Activated T-helper 1 cell treated with anti-CD3 and anti-CD28 coated beads, Interleukin-12 subunit alpha, Interleukin-12 subunit beta, Interleukin-2, Interleukin-4 antibody, amounts not matched to agents 30 ng/mL and 10 ng/mL and 1 ng/mL, durations not matched to agents 14 hours and 24 hours and 36 hours (primary cell): ENCODE results near the gene DCDC2. TPM values are rescaled to one million over a fixed set of nuclear protein-coding genes. Genes with fewer than 3 reads are reported as not detected.
"Not testable (repeated sequence)": the region's sequence is repeated elsewhere in the genome, so short reads cannot be mapped to it uniquely, and the experiment has no call there.

Experiments used
- DNase-seq: peaks from one replicate; pipeline ENCODE4 v3.0.0; 2021; ENCODE audit warnings: low spot score
- H3K27ac Mint-ChIP-seq: one replicate; pipeline ENCODE4 v1.8.0; 2021; ENCODE audit warnings: mild to moderate bottlenecking, mixed read lengths
- H3K27me3 Mint-ChIP-seq: one replicate; pipeline ENCODE4 v1.8.0; 2022; ENCODE audit warnings: mild to moderate bottlenecking, moderate library complexity, mixed read lengths; ENCODE audit not compliant: insufficient read depth
- H3K36me3 Mint-ChIP-seq: one replicate; pipeline ENCODE4 v1.8.0; 2021; ENCODE audit warnings: low read depth, mixed read lengths
- H3K4me1 Mint-ChIP-seq: one replicate; pipeline ENCODE4 v1.8.0; 2021; ENCODE audit warnings: low read depth, mixed read lengths
- H3K4me3 Mint-ChIP-seq: one replicate; pipeline ENCODE4 v1.8.0; 2021; ENCODE audit warnings: mild to moderate bottlenecking, moderate library complexity, mixed read lengths
- H3K9me3 Mint-ChIP-seq: one replicate; pipeline ENCODE4 v1.8.0; 2021; ENCODE audit warnings: mixed read lengths
- intact Hi-C: fragments of 100-400 bp; cut with micrococcal nuclease; formaldehyde crosslinking; loops from one replicate; pipeline ENCODE4 v1.15.1; 2024
- total RNA-seq: library from RNA; stranded (reverse); gene quantifications from 2 replicates; pipeline ENCODE4 v1.2.3, GENCODE V29; 2022

Gene DCDC2
- total RNA-seq, 1 donor from 2014 or later, result not detected

DNA sequence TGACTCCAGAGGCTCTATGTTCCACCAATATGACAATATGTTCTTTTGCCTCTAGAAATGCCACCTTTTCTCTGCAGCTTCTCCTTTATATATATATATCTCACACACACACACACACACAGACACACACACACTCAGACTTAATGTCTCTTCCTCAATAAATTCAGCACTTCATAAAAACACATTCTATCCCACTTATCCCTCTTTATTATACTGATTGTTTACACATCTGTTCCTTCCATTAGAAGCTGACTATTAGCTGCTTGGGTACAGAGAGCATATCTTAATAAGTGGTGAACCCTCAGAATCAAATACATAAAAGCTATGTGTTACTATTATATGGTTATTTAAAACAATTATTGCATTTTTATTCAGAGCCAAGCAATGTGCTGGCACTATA is 208.6 kb downstream of the DCDC2 start:
- no peaks in the 10 kb centered on the region for H3K9me3 Mint-ChIP-seq
- H3K27me3 Mint-ChIP-seq, result no peaks in the 10 kb centered on the region
- H3K4me1 Mint-ChIP-seq, result no peaks in the 10 kb centered on the region
- DNase-seq, result no peak
- H3K27ac Mint-ChIP-seq, result no peak overlapping the region
- no peaks in the 10 kb centered on the region for H3K36me3 Mint-ChIP-seq
- intact Hi-C loops, result no loop called here
- no peak overlapping the region for H3K4me3 Mint-ChIP-seq

DNA sequence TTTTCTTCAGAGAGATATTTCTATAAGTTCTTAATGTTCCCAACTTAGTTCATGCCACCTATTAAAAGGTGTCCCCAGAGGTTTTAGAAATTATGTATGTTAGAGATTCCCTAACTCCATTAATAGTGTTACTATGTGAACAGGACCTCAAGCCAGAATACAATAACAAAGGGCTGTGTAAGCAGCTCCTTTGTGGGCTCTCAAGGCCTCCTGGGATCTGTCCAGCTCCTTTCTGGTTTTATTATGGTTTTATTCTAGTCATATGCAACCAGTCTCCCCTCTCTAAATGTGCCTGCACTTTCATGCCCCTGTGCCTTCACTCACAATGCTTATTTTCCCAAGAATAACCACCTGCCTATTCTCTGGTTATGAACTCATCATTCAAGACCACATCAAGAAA is 209.2 kb downstream of the DCDC2 start:
- Mint-ChIP-seq H3K27me3 (no peaks in the 10 kb centered on the region), H3K4me1 (no peaks in the 10 kb centered on the region), H3K27ac (no peak overlapping the region), H3K4me3 (no peak overlapping the region), H3K9me3 (no peaks in the 10 kb centered on the region), H3K36me3 (no peaks in the 10 kb centered on the region)
- intact Hi-C loops, result no loop called here
- DNase-seq, result no peak

DNA sequence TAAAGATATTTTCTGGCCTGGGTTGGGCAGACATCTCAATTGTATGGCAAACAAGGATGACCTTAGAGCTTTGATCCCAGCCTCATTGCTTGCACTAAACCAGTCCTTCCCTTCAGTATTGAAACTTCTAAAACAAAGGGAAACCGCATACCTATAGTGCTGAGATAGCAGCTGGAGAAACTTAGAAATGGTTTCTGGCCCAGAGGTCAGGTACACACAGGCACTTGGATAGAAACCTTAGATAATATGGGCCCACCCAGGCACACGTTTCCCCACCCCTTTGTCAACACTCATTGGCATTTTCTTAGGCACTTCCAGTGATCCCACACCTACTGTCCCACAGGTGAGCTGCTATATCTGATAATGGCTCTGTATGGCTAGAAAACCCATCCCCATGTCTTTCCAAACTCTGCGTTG is 209.7 kb downstream of the DCDC2 start:
- Mint-ChIP-seq H3K9me3 (no peaks in the 10 kb centered on the region), H3K4me3 (no peak overlapping the region), H3K27me3 (no peaks in the 10 kb centered on the region), H3K27ac (no peak overlapping the region), H3K36me3 (no peaks in the 10 kb centered on the region), H3K4me1 (no peaks in the 10 kb centered on the region)
- DNase-seq, result no peak
- intact Hi-C loops, result no loop called here

DNA sequence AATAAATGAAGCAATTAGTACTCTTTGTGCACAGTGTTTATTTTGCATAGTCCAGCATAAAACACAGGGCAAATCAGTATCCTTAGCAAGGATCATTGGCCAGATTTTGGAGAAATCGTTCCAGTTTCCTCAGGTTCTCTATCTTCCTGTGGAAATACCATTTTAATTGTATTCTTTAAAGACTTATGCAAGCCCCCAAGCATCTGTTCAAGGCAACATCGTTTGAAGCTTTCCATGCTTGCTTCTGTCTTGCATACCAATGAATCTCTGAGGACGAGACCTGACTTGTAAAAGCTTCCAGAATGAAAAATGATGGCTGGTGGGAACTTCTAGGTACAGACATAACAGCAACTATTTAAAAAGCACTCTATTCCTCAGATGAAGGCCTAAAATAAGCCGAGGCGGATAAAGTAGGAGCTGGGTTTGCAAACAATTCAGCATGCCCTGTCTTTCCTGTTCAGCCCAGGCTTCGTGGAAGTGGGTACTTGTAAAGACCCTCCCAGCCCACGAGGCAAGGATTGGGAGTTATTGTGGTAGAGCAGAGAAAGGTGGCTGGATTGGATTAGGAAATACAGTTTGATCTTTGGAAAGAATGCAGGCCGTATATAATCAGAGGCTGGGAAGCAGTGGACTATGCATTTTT is 210.2 kb downstream of the DCDC2 start:
- no peaks in the 10 kb centered on the region for H3K9me3 Mint-ChIP-seq
- intact Hi-C loops, result no loop called here
- H3K36me3 Mint-ChIP-seq, result no peaks in the 10 kb centered on the region

DNA sequence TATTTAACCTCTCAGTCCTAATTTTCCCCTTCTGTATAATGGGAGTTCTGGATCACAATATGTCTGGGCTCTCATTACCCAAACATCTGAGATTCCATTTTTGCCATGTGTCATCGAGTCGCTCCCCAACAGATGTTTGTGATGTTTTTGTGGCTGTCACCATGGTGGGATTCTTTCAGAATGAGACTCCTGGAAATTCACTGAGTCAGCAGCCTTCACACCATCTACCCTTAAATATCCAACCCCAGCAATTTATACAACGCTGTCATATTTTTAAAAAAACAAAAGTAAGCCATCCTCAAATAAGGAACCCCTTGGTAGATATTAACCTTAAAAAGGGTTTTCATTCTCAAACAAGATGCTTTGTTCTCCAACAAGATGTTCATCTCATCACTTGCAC is 211.0 kb downstream of the DCDC2 start:
- intact Hi-C loops, result no loop called here
- H3K9me3 Mint-ChIP-seq, result no peaks in the 10 kb centered on the region
- H3K27me3 Mint-ChIP-seq, result no peaks in the 10 kb centered on the region
- no peak overlapping the region for H3K4me3 Mint-ChIP-seq
- no peaks in the 10 kb centered on the region for H3K4me1 Mint-ChIP-seq
- H3K36me3 Mint-ChIP-seq, result no peaks in the 10 kb centered on the region
- no peak for DNase-seq
- H3K27ac Mint-ChIP-seq, result no peak overlapping the region

More for the DNA sequence above, 210.2 kb downstream of the DCDC2 start:
- no peak overlapping the region for H3K27ac Mint-ChIP-seq
- H3K4me3 Mint-ChIP-seq, result no peak overlapping the region
- no peaks in the 10 kb centered on the region for H3K27me3 Mint-ChIP-seq
- no peak for DNase-seq
- no peaks in the 10 kb centered on the region for H3K4me1 Mint-ChIP-seq

DNA sequence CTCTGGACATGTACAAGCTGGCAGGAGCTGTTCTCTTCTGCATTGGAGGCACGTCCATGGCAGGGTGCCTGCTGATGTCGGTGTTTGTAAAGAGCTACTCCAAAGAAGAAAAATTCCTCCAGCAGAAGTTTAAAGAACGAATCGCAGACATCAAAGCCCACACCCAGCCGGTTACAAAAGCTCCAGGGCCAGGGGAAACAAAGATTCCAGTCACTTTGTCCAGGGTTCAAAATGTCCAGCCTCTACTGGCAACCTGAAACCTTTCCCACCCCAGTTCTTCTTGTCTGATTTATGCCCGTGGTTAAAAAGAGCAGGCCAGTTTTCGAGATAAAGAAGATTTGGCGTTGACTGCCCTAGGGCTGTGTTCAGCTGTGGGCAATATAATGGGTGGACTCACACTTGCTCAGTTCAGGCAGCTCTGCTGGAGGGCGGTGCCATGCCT is 212.1 kb downstream of the DCDC2 start:
- Mint-ChIP-seq H3K4me1 (no peaks in the 10 kb centered on the region), H3K27me3 (no peaks in the 10 kb centered on the region), H3K4me3 (no peak overlapping the region), H3K36me3 (no peaks in the 10 kb centered on the region), H3K27ac (no peak overlapping the region), H3K9me3 (no peaks in the 10 kb centered on the region)
- intact Hi-C loops, result no loop called here
- DNase-seq, result no peak

DNA sequence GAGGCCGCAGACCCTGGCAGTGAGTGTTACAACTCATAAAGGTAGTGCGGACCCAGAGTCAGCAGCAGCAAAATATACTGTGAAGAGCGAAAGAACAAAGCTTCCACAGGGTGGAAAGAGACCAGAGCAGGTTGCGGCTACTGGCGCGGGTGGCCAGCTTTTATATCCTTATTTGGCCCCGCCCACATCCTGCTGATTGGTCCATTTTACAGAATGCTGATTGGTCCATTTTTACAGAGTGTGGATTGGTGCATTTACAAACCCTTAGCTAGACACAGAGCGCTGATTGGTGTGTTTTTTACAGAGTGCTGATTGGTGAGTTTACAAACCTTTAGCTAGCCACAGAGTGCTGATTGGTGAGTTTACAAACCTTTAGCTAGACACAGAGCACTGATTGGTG is 215.1 kb downstream of the DCDC2 start:
- H3K27me3 Mint-ChIP-seq, H3K4me3 Mint-ChIP-seq, DNase-seq, H3K27ac Mint-ChIP-seq, H3K36me3 Mint-ChIP-seq, H3K9me3 Mint-ChIP-seq, H3K4me1 Mint-ChIP-seq, intact Hi-C loops: not testable (repeated sequence)

DNA sequence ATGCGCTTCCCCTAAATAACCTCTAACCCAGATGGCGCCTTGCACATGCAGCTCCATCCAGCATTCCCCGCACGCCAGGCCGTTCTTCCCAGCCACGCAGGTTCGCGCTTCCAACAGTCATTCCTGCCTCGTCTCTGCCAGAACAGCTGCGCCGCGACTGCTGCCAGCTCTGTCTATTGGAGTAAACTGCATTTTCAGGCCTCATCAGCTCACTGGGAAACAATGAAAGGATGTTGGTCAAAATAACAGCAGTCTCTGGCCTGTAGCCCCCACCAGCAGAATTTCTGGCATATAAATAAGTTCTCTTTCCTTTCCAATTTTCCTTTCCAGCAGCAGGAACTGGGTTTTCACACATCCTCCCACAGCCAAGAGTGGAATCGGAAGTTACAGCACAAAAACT is 217.3 kb downstream of the DCDC2 start:
- no peaks in the 10 kb centered on the region for H3K9me3 Mint-ChIP-seq
- no peaks in the 10 kb centered on the region for H3K36me3 Mint-ChIP-seq
- intact Hi-C loops, result no loop called here
- H3K27me3 Mint-ChIP-seq, result no peaks in the 10 kb centered on the region
- DNase-seq, result no peak
- H3K4me3 Mint-ChIP-seq, result no peak overlapping the region
- no peaks in the 10 kb centered on the region for H3K4me1 Mint-ChIP-seq
- H3K27ac Mint-ChIP-seq, result no peak overlapping the region

DNA sequence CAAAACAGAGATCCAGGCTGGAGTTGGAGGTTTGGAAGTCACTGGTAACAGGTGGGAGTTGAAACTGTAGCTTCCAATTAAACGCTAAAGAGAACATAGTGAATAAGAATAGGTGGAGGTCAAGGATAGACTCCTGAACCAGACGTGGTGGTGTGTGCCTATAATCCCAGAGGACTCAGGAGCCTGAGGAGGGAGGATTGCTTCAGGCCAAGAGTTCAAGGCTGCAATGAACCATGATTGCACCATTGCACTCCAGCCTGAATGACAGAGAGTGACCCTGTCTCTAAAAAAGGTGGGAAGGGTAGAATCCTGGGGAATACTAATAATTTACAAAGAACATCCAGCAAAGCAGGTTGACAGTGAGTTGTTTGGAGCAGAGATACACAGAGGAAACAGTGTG is 218.2 kb downstream of the DCDC2 start:
- DNase-seq, result no peak
- Mint-ChIP-seq H3K4me1 (no peaks in the 10 kb centered on the region), H3K4me3 (no peak overlapping the region), H3K36me3 (no peaks in the 10 kb centered on the region), H3K27ac (no peak overlapping the region), H3K27me3 (no peaks in the 10 kb centered on the region), H3K9me3 (no peaks in the 10 kb centered on the region)
- intact Hi-C loops, result no loop called here

DNA sequence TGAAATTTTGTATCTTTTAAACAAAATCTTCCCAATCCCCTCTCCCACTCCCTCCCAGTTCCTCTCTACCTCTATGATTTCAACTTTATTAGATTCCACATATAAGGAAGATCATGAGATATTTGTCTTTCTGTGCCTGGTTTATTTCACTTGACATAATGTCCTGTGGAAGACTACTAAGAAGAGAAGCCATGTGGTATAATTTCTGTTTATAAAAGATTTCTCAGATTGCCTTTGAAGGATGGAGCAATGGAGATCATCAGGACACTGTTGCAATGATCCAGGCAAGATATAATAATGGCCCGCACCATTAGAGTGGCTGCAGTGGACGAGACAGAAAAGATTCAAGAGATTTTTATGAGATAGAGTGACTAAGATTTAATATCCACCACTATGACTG is 218.8 kb downstream of the DCDC2 start:
- no peaks in the 10 kb centered on the region for H3K36me3 Mint-ChIP-seq
- H3K4me3 Mint-ChIP-seq, result no peak overlapping the region
- no peaks in the 10 kb centered on the region for H3K4me1 Mint-ChIP-seq
- no peak for DNase-seq
- H3K27ac Mint-ChIP-seq, result no peak overlapping the region
- no peaks in the 10 kb centered on the region for H3K27me3 Mint-ChIP-seq
- no peaks in the 10 kb centered on the region for H3K9me3 Mint-ChIP-seq
- intact Hi-C loops, result no loop called here

DNA sequence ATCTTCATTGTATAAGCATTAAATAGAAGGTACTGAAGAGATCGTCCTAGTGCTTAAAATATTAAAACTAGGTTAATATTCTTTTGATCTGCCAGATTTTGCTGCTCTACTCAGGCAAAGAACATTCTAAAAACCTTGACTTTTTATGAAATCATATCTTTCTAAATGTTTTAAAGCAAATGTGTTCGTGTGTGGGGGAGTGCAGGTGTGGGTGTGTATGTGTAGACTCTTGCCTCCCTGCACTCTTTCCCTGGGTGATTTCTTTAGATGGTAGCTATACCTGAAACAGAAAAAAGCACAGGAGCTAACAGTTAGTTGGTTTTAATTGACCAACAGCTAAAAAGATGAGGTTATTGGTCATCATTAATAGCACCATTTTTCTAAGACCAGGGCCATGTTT is 226.1 kb downstream of the DCDC2 start:
- Mint-ChIP-seq H3K27me3 (no peaks in the 10 kb centered on the region), H3K9me3 (peaks cover 2% of the 10 kb centered on the region), H3K4me3 (no peak overlapping the region), H3K27ac (no peak overlapping the region), H3K36me3 (no peaks in the 10 kb centered on the region), H3K4me1 (no peaks in the 10 kb centered on the region)
- no peak for DNase-seq
- intact Hi-C loops, result no loop called here

DNA sequence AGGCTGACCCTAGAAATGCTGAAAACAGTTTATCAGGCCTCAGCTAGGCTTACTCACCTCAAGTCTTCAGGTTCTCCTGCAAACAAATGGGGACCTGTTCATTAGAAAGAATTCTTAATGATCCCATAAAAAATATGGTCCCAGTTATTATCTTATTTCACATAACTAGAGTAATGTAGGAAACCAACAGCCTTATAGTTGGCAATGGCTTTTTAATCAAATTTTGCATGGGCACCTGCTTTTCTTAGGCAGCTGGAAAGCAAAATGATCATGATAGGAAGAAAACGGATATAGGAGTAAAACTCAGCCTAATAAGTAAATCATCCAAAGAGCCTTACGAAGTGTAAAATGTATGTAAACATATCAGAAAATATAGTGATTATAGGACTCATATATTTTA is 230.5 kb downstream of the DCDC2 start:
- no peak overlapping the region for H3K27ac Mint-ChIP-seq
- no peak overlapping the region for H3K4me3 Mint-ChIP-seq
- H3K9me3 Mint-ChIP-seq, result peaks cover 4% of the 10 kb centered on the region
- no peaks in the 10 kb centered on the region for H3K36me3 Mint-ChIP-seq
- intact Hi-C loops, result no loop called here
- no peaks in the 10 kb centered on the region for H3K27me3 Mint-ChIP-seq
- no peak for DNase-seq
- no peaks in the 10 kb centered on the region for H3K4me1 Mint-ChIP-seq

DNA sequence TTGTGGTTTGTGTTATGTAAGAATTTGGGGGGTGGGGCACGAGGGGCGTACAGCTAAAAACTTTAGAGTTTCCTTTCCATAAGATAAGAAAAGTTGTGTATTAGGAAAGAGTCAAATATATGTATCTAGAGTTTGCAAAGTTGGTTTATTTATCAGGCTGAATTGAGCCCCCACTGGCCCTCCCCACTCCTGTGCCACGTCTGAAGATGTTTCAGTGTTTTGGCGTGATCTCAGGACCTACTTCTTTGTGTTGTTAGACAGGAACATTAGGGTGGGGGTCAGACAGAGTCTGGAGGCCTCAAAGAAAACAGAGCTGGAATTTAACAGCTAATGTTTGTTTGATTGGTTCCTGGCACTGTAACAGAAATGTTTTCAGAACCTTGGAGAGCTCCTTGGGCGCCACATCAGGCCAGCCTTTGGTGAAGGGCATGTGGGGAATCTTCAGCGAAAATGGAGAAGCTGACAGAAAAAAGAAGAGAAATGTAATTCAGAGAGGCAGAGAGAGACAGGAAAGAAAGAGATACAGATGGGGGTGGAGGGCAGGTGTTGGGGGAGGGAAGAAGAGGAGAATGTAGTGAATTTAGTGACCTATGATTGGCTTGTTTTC is 231.2 kb downstream of the DCDC2 start:
- H3K9me3 Mint-ChIP-seq, result peaks cover 4% of the 10 kb centered on the region
- H3K27ac Mint-ChIP-seq, result no peak overlapping the region
- intact Hi-C loops, result no loop called here
- no peaks in the 10 kb centered on the region for H3K36me3 Mint-ChIP-seq
- no peaks in the 10 kb centered on the region for H3K27me3 Mint-ChIP-seq
- H3K4me3 Mint-ChIP-seq, result no peak overlapping the region
- H3K4me1 Mint-ChIP-seq, result no peaks in the 10 kb centered on the region
- DNase-seq, result peak; percentile 15

DNA sequence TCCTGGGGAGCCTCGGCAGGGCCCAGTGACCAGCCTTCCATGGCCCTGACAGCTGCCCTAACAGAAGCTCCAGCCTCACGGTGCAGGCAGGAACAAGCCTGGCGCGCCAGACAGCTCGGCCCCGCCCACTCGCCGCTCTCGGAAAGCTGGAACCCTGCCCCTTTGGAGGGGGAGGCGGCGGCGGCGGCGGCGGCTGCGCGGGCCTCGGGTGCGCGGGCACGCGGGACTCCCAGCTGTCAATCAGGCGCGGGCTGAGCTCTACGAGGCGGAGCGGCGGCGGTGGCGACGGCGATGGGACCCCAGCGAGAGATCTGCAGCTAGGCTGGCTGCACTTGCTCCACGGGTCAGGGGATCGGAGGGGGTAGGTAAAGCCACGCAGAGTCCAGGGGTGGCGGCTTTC is 231.9 kb downstream of the DCDC2 start, which contains the start of gene NRSN1:
NRSN1 (plus strand) TSS at position 236 of the 400 bp plus-strand sequence. CDS start 8,113 bp downstream, outside the sequence.
- H3K4me1 Mint-ChIP-seq, result no peaks in the 10 kb centered on the region
- no peaks in the 10 kb centered on the region for H3K36me3 Mint-ChIP-seq
- H3K4me3 Mint-ChIP-seq, result no peak within 1 kb of the TSS
- DNase-seq, result no peak
- peaks cover 4% of the 10 kb centered on the region for H3K9me3 Mint-ChIP-seq
- intact Hi-C loops, result no loop called here
- no peak within 1 kb of the TSS for H3K27ac Mint-ChIP-seq
- H3K27me3 Mint-ChIP-seq, result no peaks in the 10 kb centered on the region
